ENCODE results near the gene ERAL1.
"Not testable (repeated sequence)": the region's sequence is repeated elsewhere in the genome, so short reads cannot be mapped to it uniquely, and the experiment has no call there.

Gene ERAL1

GRCh38 chr17:28855336-28855679, 492 bp downstream of the ERAL1 start:
- DNase-seq, result no peak

- no peak for DNase-seq
Measured at GRCh38 chr17:28856028-28856574, 1.3 kb downstream of the ERAL1 start.

GRCh38 chr17:28857905-28858800, 3.3 kb downstream of the ERAL1 start:
- no peak for DNase-seq

GRCh38 chr17:28858801-28859355, 4.1 kb downstream of the ERAL1 start:
- DNase-seq, result no peak

GRCh38 chr17:28860363-28860808, 5.6 kb downstream of the ERAL1 start:
- DNase-seq, result no peak

GRCh38 chr17:28861393-28862203, 6.8 kb downstream of the ERAL1 start:
- no peak for DNase-seq

- DNase-seq, result no peak
Measured at GRCh38 chr17:28862561-28862960, 7.7 kb downstream of the ERAL1 start.

GRCh38 chr17:28863953-28864352, 9.1 kb downstream of the ERAL1 start:
- DNase-seq, result no peak

GRCh38 chr17:28864991-28865849, 10.4 kb downstream of the ERAL1 start:
- DNase-seq, result no peak

- DNase-seq, result no peak
Measured at GRCh38 chr17:28865946-28866752, 11.3 kb downstream of the ERAL1 start.

GRCh38 chr17:28867276-28867675, 12.5 kb downstream of the ERAL1 start:
- no peak for DNase-seq

- DNase-seq, result peak; percentile 68
Measured at GRCh38 chr17:28871056-28871579, 16.3 kb downstream of the ERAL1 start.

GRCh38 chr17:28873839-28874238, 19.0 kb downstream of the ERAL1 start:
- DNase-seq, result no peak

GRCh38 chr17:28874750-28875149, 19.9 kb downstream of the ERAL1 start:
- no peak for DNase-seq

- no peak for DNase-seq
Measured at GRCh38 chr17:28875848-28876550, 21.2 kb downstream of the ERAL1 start.

- not testable (repeated sequence) for DNase-seq
Measured at GRCh38 chr17:28877150-28877711, 22.4 kb downstream of the ERAL1 start.

- DNase-seq, result no peak
Measured at GRCh38 chr17:28878158-28878910, 23.5 kb downstream of the ERAL1 start.

- no peak for DNase-seq
Measured at GRCh38 chr17:28878981-28879380, 24.2 kb downstream of the ERAL1 start.

- DNase-seq, result no peak
Measured at GRCh38 chr17:28879886-28880571, 25.2 kb downstream of the ERAL1 start.

Data from activated CD8-positive, alpha-beta memory T cell treated with anti-CD3 and anti-CD28 coated beads, Interleukin-2, amount 50 U/mL, for 48 hours (primary cell).